Activated CD8-positive, alpha-beta memory T cell treated with anti-CD3 and anti-CD28 coated beads for 1 hour (primary cell): ENCODE data around the gene POLL.

Source experiments
- DNase-seq, 2 donors: peaks; one replicate each; pipeline ENCODE4 v3.0.0-alpha.2; 2020; ENCODE audit warnings: low read depth in 1 of 2; ENCODE audit errors: extremely low read depth in 1 of 2

Gene POLL

GRCh38 chr10:101560298-101561067 lies 27.6 kb downstream of the POLL start:
- DNase-seq, result no peak

GRCh38 chr10:101559596-101560297 lies 28.3 kb downstream of the POLL start:
- no peak for DNase-seq

GRCh38 chr10:101558671-101559595 lies 29.1 kb downstream of the POLL start:
- DNase-seq, result no peak

- DNase-seq, result no peak
These were observed 29.9 kb downstream of the POLL start for GRCh38 chr10:101558204-101558603.

GRCh38 chr10:101557541-101557940 lies 30.5 kb downstream of the POLL start:
- DNase-seq, result no peak

GRCh38 chr10:101552442-101552841 lies 35.6 kb downstream of the POLL start:
- DNase-seq, result no peak

GRCh38 chr10:101550965-101551364 lies 37.1 kb downstream of the POLL start:
- no peak for DNase-seq

- no peak for DNase-seq
These were observed 42.2 kb downstream of the POLL start for GRCh38 chr10:101545898-101546297.

GRCh38 chr10:101538446-101538845 lies 49.6 kb downstream of the POLL start:
- DNase-seq, result no peak

- DNase-seq, result no peak
These were observed 51.3 kb downstream of the POLL start for GRCh38 chr10:101536800-101537199.

GRCh38 chr10:101535949-101536348 lies 52.1 kb downstream of the POLL start:
- no peak for DNase-seq

- DNase-seq, result no peak
These were observed 58.1 kb downstream of the POLL start for GRCh38 chr10:101529725-101530553.

GRCh38 chr10:101529207-101529606 lies 58.9 kb downstream of the POLL start:
- DNase-seq, result no peak
